ENCODE measurements around the gene HTATSF1.

Gene HTATSF1

GRCh38 chrX:136525738-136526606, 28.6 kb downstream of the HTATSF1 start:
- in situ Hi-C loops (cut with MboI; ENCODE audit: low sequenced_read_pairs, unreplicated experiment): no loop called here

GRCh38 chrX:136528645-136529315, 31.4 kb downstream of the HTATSF1 start:
- DNase-seq (ENCODE audit: low spot score): no peak
- TF ChIP-seq CTCF (IDR thresholded peaks at IDR 0.05; ENCODE audit: borderline replicate concordance, control extremely low read depth, extremely low read depth, insufficient read depth, missing control alignments): no peak
- in situ Hi-C loops (cut with MboI; ENCODE audit: low sequenced_read_pairs, unreplicated experiment): no loop called here

More at GRCh38 chrX:136525738-136526606, 28.6 kb downstream of the HTATSF1 start:
- no peak for DNase-seq (ENCODE audit: low spot score)
- no peak for TF ChIP-seq CTCF (IDR thresholded peaks at IDR 0.05; ENCODE audit: borderline replicate concordance, control extremely low read depth, extremely low read depth, insufficient read depth, missing control alignments)

- in situ Hi-C loops (cut with MboI; ENCODE audit: low sequenced_read_pairs, unreplicated experiment): no loop called here
- no peak for TF ChIP-seq CTCF (IDR thresholded peaks at IDR 0.05; ENCODE audit: borderline replicate concordance, control extremely low read depth, extremely low read depth, insufficient read depth, missing control alignments)
- no peak for DNase-seq (ENCODE audit: low spot score)
Observed at GRCh38 chrX:136529795-136530194, 32.4 kb downstream of the HTATSF1 start.

- TF ChIP-seq CTCF (IDR thresholded peaks at IDR 0.05; ENCODE audit: borderline replicate concordance, control extremely low read depth, extremely low read depth, insufficient read depth, missing control alignments): no peak
- in situ Hi-C loops (cut with MboI; ENCODE audit: low sequenced_read_pairs, unreplicated experiment): no loop called here
- no peak for DNase-seq (ENCODE audit: low spot score)
Observed at GRCh38 chrX:136531951-136532350, 34.6 kb downstream of the HTATSF1 start, which contains the start of gene VGLL1. Gene VGLL1, plus strand, starts transcription at chrX:136532215. Its CDS starts 3,806 bp downstream, at chrX:136536021.

GRCh38 chrX:136534131-136534530, 36.7 kb downstream of the HTATSF1 start:
- no peak for DNase-seq (ENCODE audit: low spot score)
- TF ChIP-seq CTCF (IDR thresholded peaks at IDR 0.05; ENCODE audit: borderline replicate concordance, control extremely low read depth, extremely low read depth, insufficient read depth, missing control alignments): no peak

GRCh38 chrX:136538811-136539210, 41.4 kb downstream of the HTATSF1 start:
- DNase-seq (ENCODE audit: low spot score): no peak
- in situ Hi-C loops (cut with MboI; ENCODE audit: low sequenced_read_pairs, unreplicated experiment): no loop called here
- TF ChIP-seq CTCF (IDR thresholded peaks at IDR 0.05; ENCODE audit: borderline replicate concordance, control extremely low read depth, extremely low read depth, insufficient read depth, missing control alignments): no peak

More at GRCh38 chrX:136534131-136534530, 36.7 kb downstream of the HTATSF1 start:
- in situ Hi-C loops (cut with MboI; ENCODE audit: low sequenced_read_pairs, unreplicated experiment): no loop called here
